Tibial nerve (tissue), 4 donors: Measurements from ENCODE around the gene ABCC4. TPM values are rescaled to one million over a fixed set of nuclear protein-coding genes. Genes with fewer than 3 reads are reported as not detected.

ENCODE experiments used
- DNase-seq, 2 donors: peaks; one replicate each; pipeline ENCODE4 v3.0.0-alpha.2; 2019; ENCODE audit warnings: low spot score in 2 of 2
- H3K27ac ChIP-seq, 4 donors: fragments of 200-600 bp; sonication (generic) in 3 of 4; one replicate each; pipeline ENCODE4 v1.5.1; 2017 to 2019; ENCODE audit warnings: mild to moderate bottlenecking in 1 of 4
- H3K27me3 ChIP-seq, 2 donors: fragments of 200-600 bp; sonication (generic) in 1 of 2; one replicate each; pipeline versions ENCODE4 v1.5.1 to v1.6.0; 2017 to 2019
- H3K36me3 ChIP-seq, 3 donors: fragments of 200-600 bp; sonication (generic); one replicate each; pipeline ENCODE4 v1.5.1; 2018 to 2019
- H3K4me1 ChIP-seq, 4 donors: fragments of 200-600 bp; sonication (generic) in 3 of 4; one replicate each; pipeline ENCODE4 v1.5.1; 2017 to 2019
- H3K4me3 ChIP-seq, 4 donors: fragments of 200-600 bp; sonication (generic) in 3 of 4; one replicate each; pipeline ENCODE4 v1.5.1; 2017 to 2019; ENCODE audit warnings: mild to moderate bottlenecking in 1 of 4, moderate library complexity in 1 of 4
- H3K9me3 ChIP-seq, 4 donors: fragments of 200-600 bp; sonication (generic) in 3 of 4; one replicate each; pipeline ENCODE4 v1.5.1; 2017 to 2019
- EP300 ChIP-seq, 2 donors: sonication (generic); formaldehyde crosslinking; IDR thresholded peaks; one replicate each; pipeline ENCODE4 v1.6.1; 2017; ENCODE audit warnings: antibody characterized with exemption in 2 of 2, mild to moderate bottlenecking in 1 of 2
- POLR2A ChIP-seq, 2 donors: fragments of 450-650 bp; IDR thresholded peaks; one replicate each; pipeline ENCODE4 v1.6.1; 2017; ENCODE audit warnings: antibody characterized with exemption in 2 of 2, mild to moderate bottlenecking in 2 of 2, moderate library complexity in 2 of 2
- WGBS, 2 donors: methylation state at CpG; one replicate each; pipeline ENCODE4 v1.1.5; 2018; 5-methylcytosine and 5-hydroxymethylcytosine counted together
- total RNA-seq, 4 donors: library from RNA; depleted of rRNA; stranded (reverse); fragments of >200 nt; gene quantifications; one replicate each; pipeline ENCODE4 v1.1.0, GENCODE V29; 2016
- TF ChIP-seq, protein P1 (sequence below), 5 experiments: fragments of 200-600 bp in 3 of 5; fragments of 450-650 bp in 2 of 5; sonication (generic) in 3 of 5; IDR thresholded peaks; one replicate each; pipeline ENCODE4 v1.5.1; 2016 to 2019; ENCODE audit warnings: antibody characterized with exemption in 5 of 5, mild to moderate bottlenecking in 3 of 5, moderate library complexity in 2 of 5

ABCC4 gene
- total RNA-seq, 4 donors from 2014 or later, result 5.7 to 20.1 (median 9.3) TPM

DNA sequence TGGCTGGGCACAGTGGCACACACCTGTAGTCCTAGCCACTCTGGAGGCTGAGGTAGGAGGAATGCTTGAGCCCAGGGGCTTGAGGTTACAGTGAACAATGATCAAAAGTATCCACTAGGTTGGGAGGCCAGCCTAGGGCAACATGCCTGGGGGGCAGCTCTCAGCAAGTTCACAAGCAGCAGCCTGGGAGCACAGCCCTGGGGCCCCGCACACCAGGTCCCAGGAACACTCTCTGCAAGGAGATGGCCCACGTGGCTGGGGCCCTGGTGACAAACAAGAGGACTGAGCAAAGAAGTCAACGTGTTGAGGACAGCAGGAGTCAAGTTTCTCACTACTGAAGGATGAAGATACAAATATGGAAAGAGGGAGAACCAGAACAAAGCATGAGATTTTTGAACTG is 39.3 kb downstream of the ABCC4 start:
- TF ChIP-seq POLR2A (IDR thresholded peaks at IDR 0.05) (no peak), EP300 (IDR thresholded peaks at IDR 0.05) (no peak)
- TF ChIP-seq, protein P1, sequence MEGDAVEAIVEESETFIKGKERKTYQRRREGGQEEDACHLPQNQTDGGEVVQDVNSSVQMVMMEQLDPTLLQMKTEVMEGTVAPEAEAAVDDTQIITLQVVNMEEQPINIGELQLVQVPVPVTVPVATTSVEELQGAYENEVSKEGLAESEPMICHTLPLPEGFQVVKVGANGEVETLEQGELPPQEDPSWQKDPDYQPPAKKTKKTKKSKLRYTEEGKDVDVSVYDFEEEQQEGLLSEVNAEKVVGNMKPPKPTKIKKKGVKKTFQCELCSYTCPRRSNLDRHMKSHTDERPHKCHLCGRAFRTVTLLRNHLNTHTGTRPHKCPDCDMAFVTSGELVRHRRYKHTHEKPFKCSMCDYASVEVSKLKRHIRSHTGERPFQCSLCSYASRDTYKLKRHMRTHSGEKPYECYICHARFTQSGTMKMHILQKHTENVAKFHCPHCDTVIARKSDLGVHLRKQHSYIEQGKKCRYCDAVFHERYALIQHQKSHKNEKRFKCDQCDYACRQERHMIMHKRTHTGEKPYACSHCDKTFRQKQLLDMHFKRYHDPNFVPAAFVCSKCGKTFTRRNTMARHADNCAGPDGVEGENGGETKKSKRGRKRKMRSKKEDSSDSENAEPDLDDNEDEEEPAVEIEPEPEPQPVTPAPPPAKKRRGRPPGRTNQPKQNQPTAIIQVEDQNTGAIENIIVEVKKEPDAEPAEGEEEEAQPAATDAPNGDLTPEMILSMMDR (IDR thresholded peaks at IDR 0.05), result no peak
- H3K4me1 ChIP-seq, result no peaks in the 10 kb centered on the region
- H3K27me3 ChIP-seq, result no peaks in the 10 kb centered on the region
- H3K4me3 ChIP-seq, result no peak overlapping the region
- H3K27ac ChIP-seq, result no peak overlapping the region
- 70 to 72% methylated on average over 3 of the region's 3 CpGs for WGBS, 2 donors
- peaks cover 0 to 9% (median 0%) of the 10 kb centered on the region in 3 donors for H3K36me3 ChIP-seq
- DNase-seq, result no peak
- H3K9me3 ChIP-seq, result peaks cover 0 to 5% (median 0%) of the 10 kb centered on the region in 4 donors

DNA sequence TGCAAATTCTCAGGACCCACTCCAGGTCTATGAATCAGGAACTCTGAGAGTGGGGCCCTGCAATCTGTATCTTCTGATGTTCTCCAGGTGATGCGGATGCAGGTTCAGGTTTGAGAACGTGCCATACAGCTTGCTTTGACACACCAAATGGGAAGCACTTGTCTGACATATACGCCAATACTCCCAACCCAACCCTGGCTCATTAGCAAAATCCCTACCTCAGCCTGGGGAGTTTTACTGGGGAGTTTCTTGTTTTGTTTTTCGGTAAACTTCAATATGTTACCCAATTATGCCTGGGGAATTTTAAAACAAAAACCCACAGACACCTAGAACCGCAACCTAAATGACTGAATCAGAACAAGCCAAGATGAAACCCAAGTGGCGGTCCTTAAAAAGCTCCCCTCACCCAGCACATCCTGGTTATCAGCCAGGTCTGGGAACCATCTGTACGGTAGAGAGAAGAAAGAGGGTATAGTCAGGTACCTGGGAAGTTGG is 41.2 kb downstream of the ABCC4 start:
- no peak for DNase-seq
- H3K27ac ChIP-seq, result no peak overlapping the region
- H3K27me3 ChIP-seq, result no peaks in the 10 kb centered on the region
- 96% methylated on average over 7 of the region's 7 CpGs for WGBS, 2 donors
- no peaks in the 10 kb centered on the region for H3K36me3 ChIP-seq
- no peaks in the 10 kb centered on the region for H3K4me1 ChIP-seq
- no peaks in the 10 kb centered on the region for H3K9me3 ChIP-seq
- TF ChIP-seq POLR2A (IDR thresholded peaks at IDR 0.05) (no peak), EP300 (IDR thresholded peaks at IDR 0.05) (no peak)
- TF ChIP-seq, protein P1 (IDR thresholded peaks at IDR 0.05), result no peak
- no peak overlapping the region for H3K4me3 ChIP-seq

DNA sequence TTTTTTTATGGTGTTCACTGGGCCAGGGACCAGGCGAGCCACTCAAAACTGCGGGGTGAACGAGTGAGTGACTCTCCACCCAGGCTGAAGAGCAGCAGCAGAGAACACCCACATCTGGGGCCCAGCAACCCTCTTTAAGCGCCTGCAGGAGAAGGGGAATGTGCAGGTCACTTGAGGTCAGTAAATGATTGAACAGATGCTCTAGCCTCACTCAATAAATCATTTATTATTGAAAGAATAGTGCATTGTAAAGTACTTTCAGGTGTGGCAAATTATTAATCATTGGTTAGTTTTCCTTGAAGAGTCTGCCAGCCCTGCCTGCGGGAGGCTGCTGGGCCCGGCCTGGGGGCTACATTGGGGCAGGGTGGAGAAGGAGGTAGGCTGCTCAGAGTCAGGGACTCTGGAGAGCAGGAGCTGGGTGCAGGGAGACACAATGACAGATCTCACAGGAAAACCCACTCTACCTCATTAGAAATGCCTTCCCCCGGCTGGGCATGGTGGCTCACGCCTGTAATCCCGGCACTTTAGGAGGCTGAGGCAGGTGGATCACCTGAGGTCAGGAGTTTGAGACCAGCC is 42.5 kb downstream of the ABCC4 start:
- Histone ChIP-seq H3K27ac (no peak overlapping the region), H3K4me3 (no peak overlapping the region), H3K27me3 (no peaks in the 10 kb centered on the region), H3K4me1 (no peaks in the 10 kb centered on the region), H3K9me3 (no peaks in the 10 kb centered on the region), H3K36me3 (no peaks in the 10 kb centered on the region)
- 63 to 74% methylated on average over 9 of the region's 9 CpGs for WGBS, 2 donors
- no peak for DNase-seq
- no peak for TF ChIP-seq POLR2A (IDR thresholded peaks at IDR 0.05)
- TF ChIP-seq, protein P1 (IDR thresholded peaks at IDR 0.05), result no peak
- TF ChIP-seq EP300 (IDR thresholded peaks at IDR 0.05), result no peak

DNA sequence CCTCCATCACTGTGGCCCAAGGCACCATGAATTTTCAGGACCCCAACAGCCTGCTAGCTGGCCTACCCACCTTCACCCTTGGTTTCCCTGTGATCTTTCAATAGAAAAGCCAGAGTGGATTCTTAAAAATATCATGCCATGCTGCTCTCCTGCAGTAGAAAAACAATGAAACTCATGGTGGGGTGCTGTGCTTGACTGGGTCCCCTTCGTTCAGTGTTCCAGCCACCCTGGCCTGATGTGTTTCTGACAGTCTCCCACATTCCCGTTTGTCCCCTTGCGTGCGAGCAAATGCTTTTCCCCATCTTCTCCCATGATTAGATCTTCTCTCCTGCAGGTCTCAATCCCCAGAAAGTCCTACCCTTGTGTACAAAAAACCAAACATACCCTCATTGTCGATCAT is 43.2 kb downstream of the ABCC4 start:
- Histone ChIP-seq H3K27ac (no peak overlapping the region), H3K4me1 (no peaks in the 10 kb centered on the region), H3K36me3 (no peaks in the 10 kb centered on the region), H3K27me3 (no peaks in the 10 kb centered on the region), H3K4me3 (no peak overlapping the region), H3K9me3 (no peaks in the 10 kb centered on the region)
- DNase-seq, result no peak
- WGBS, 2 donors, result 94 to 95% methylated on average over 5 of the region's 5 CpGs
- TF ChIP-seq, protein P1 (IDR thresholded peaks at IDR 0.05), result no peak
- TF ChIP-seq EP300 (IDR thresholded peaks at IDR 0.05), result no peak
- TF ChIP-seq POLR2A (IDR thresholded peaks at IDR 0.05), result no peak

DNA sequence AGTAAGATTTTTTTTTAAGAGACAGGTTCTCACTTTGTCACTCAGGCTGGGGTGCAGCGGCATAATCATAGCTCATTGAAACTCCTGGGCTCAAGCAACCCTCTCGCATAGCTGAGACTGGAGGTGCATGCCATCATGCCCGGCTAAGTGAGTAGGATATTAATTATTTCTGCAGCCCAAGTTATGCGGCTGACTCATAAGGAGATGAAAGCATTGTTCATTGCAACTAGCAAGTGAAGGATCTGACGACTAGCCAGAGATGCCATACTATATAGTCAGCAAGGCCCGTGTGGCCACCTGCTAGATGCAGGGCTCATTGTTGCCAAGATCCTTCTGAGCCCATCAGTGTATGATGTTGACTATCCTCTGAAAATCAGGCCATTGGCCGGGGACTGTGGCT is 45.2 kb downstream of the ABCC4 start:
- TF ChIP-seq, protein P1 (IDR thresholded peaks at IDR 0.05), result no peak
- TF ChIP-seq POLR2A (IDR thresholded peaks at IDR 0.05) (no peak), EP300 (IDR thresholded peaks at IDR 0.05) (no peak)
- H3K27me3 ChIP-seq, result no peaks in the 10 kb centered on the region
- WGBS, 2 donors, result 80 to 86% methylated on average over 7 of the region's 7 CpGs
- H3K9me3 ChIP-seq, result no peaks in the 10 kb centered on the region
- H3K36me3 ChIP-seq, result no peaks in the 10 kb centered on the region
- no peak overlapping the region for H3K4me3 ChIP-seq
- no peak for DNase-seq
- H3K27ac ChIP-seq, result no peak overlapping the region
- no peaks in the 10 kb centered on the region for H3K4me1 ChIP-seq
